H1 (cell line): ENCODE measurements around the gene GP5. TPM values are rescaled to one million over a fixed set of nuclear protein-coding genes. Genes with fewer than 3 reads are reported as not detected.

Experiments used
- CHD2 ChIP-seq: IDR thresholded peaks from 2 replicates; pipeline ENCODE4 v1.6.1; 2012; ENCODE audit warnings: low read length, improper control_type of control experiment
- JUN ChIP-seq: IDR thresholded peaks from 2 replicates; pipeline ENCODE4 v1.6.1; 2011; ENCODE audit warnings: low read depth, mild to moderate bottlenecking, improper control_type of control experiment, low read length
- RBBP5 ChIP-seq: IDR thresholded peaks from 2 replicates; pipeline ENCODE4 v1.7.1; 2012; ENCODE audit warnings: low read depth, mild to moderate bottlenecking, inconsistent platforms, low read length, moderate library complexity, borderline replicate concordance
- SIX5 ChIP-seq: IDR thresholded peaks from 2 replicates; pipeline ENCODE4 v1.6.1; 2011; ENCODE audit warnings: mild to moderate bottlenecking, low read depth, low read length
- SP2 ChIP-seq: IDR thresholded peaks from 2 replicates; pipeline ENCODE4 v1.6.1; 2012; ENCODE audit warnings: mild to moderate bottlenecking, low read length, inconsistent platforms
- YY1 ChIP-seq: IDR thresholded peaks from 2 replicates; pipeline ENCODE4 v1.6.1; 2011; ENCODE audit warnings: low read depth, mild to moderate bottlenecking, low read length
- polyA plus RNA-seq, 7 experiments: library from polyadenylated mRNA; depleted of rRNA in 3 of 7; stranded (reverse) in 5 of 7; unstranded in 2 of 7; fragments of >200 nt in 5 of 7; fragments of 200-250 nt in 2 of 7; gene quantifications; 1 replicate in 5 of 7; 2 replicates in 1 of 7; 4 replicates in 1 of 7; pipeline versions ENCODE4 v1.2.1 to v1.2.3, GENCODE V29; 2011 to 2013; ENCODE audit warnings: missing spikeins in 2 of 7, mixed read lengths in 2 of 7
- total RNA-seq: library from RNA; stranded (reverse); fragmentation: NEBNext Ultra II Directional; extraction: Animal tissue kit (Norgen Biotek cat#: 25700); gene quantifications from 2 replicates; pipeline ENCODE4 v1.2.1, GENCODE V29; 2021

GP5 gene
- total and polyA plus RNA-seq, 2 of the 8 experiments (the other 6 are each of a cell fraction or from before 2014, with no cell fraction given), result 0.13 to 0.14 TPM

- TF ChIP-seq JUN, result no peak
- no peak for TF ChIP-seq SIX5
- TF ChIP-seq RBBP5, result no peak
- no peak for TF ChIP-seq CHD2
- no peak for TF ChIP-seq SP2
- no peak for TF ChIP-seq YY1
These were observed 30.1 kb downstream of the GP5 start (continued) for GRCh38 chr3:194368918-194369317.
